GF-D8 (cell line): ENCODE results near the gene ZNF593.

ENCODE experiments used
- DNase-seq: peaks from one replicate; lab custom pipeline; 2025; lab: John Stamatoyannopoulos, UW

The ZNF593 gene

DNA sequence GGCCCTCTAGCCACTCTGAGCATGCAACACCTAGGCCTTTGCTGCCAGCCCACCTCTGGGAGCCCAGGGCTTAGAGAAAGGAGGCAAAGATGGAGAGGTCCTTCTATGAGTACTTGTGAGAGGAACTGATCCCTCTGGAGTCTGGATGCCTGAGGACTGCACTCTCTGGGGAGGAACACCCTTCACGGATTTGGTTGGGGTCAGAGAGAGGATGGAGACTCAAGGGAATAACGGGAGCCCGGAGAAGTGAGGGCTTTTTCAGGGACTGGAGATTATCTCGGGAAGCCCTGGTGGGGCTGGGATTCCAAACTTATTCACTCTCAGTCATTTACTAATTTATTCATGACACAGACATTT is 532 bp upstream of the ZNF593 start:
- no peak for DNase-seq

DNA sequence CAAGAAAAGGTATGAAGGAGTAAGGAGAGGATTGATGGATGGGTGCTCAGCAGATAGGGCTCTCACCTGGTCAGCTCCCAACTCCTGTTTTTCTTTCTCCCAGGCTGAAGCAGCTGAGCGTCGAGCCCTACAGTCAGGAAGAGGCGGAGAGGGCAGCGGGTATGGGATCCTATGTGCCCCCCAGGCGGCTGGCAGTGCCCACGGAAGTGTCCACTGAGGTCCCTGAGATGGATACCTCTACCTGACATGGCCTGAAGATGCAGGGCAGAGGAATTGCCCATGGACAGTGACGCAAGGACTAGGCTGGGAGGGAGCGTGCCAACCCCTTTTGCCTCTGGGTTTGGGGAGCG is 739 bp downstream of the ZNF593 start:
- DNase-seq: no peak

DNA sequence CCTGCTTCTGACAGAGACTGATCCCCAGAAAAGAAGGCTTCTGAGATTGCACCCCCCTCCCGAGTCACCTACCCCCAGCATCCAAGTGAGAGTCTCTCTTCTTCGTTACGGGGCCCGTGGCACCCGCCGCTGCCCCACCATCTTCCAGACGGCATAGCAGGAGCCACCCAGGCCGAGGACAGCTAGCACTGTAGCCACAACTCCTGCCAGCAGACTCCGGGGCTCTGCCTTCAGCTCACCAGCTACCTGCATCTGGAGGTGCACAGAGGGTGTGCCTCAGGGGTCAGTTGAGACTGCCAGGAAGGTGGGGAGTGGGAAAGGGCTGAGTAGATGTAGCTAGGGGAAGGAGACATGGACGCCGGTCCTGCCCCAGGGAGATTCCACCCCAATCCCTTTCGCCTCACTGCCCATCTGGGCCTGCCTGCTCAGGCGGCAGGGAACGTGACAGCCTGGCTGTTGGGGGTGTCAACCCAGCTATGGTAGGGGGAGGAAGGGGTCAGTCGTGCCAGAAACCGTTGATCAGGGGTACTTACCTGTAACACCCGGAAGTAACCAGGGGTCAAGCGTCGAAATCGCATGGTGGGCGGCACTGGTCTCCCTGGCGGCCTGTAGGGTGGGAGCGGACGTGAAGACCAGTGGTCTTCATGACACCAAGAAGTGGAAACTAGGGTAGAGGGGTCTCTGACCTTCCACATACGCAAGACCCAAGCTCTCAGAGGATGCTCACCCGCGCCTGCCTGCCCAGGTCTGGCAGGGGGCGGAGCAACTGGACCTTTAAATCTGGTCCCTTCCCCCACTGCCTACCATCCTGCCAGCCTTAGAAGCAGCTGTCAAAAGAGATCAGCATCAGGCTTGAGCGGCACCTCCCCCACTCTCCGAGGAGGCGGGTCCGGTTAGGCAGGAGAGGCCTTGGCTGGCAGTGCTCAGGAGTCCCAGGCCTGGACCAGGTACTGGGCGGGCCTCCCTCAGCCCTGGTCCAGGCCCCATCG is 1.7 kb downstream of the ZNF593 start, which contains the start of gene ZNF593OS:
ZNF593OS (minus strand) TSS at position 749 of the 989 bp plus-strand sequence; CDS start at position 578, 171 bp downstream.
- no peak for DNase-seq

DNA sequence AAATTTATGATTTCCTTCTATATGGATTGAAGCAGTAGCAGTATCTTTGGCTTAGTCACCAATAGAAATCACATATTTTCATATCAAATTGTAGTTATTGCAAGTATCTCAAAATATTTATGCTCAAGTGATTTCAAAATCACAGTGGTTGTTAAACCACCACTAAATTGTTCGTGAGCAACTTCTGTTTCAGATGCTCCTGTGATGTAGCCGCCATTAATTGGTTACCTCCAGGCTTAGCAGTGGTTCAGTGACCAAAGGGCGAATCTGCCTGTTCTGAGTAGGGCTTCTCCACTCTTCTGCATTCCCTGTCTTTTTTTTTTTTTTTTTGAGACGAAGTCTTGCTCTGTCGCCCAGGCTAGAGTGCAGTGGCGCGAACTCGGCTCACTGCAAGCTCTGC is 5.6 kb downstream of the ZNF593 start:
- DNase-seq: no peak

DNA sequence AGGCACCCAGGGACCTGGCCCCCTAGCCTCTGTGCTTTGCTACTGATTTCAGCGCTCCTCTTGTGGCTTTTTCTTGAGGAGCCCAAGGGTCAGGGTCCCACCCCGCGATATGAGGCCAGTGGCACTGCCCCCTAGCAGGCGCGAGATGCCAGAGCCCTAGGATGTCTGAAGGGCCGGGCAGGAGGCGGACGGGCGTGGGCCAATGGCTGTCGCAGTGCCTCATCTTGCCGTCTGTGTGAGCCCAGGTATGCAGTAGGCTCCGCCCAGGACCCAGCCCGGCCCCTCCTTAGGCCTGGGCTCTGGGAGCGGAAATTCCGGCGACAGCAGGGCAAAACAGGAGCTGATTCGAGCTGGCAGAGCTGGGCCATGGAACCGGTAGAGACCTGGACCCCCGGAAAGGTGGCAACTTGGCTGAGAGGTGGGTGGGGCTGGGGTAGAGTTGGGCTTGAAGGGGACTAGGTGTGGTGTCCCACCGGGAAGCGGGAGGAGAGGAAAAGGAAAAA is 7.5 kb downstream of the ZNF593 start, which contains the start of gene CNKSR1:
CNKSR1 (plus strand) TSS at position 310 of the 503 bp plus-strand sequence; CDS start at position 367, 57 bp downstream.
- no peak for DNase-seq

GRCh38 chr1:26180010-26180506 is 10.3 kb downstream of the ZNF593 start:
- DNase-seq: no peak

DNA sequence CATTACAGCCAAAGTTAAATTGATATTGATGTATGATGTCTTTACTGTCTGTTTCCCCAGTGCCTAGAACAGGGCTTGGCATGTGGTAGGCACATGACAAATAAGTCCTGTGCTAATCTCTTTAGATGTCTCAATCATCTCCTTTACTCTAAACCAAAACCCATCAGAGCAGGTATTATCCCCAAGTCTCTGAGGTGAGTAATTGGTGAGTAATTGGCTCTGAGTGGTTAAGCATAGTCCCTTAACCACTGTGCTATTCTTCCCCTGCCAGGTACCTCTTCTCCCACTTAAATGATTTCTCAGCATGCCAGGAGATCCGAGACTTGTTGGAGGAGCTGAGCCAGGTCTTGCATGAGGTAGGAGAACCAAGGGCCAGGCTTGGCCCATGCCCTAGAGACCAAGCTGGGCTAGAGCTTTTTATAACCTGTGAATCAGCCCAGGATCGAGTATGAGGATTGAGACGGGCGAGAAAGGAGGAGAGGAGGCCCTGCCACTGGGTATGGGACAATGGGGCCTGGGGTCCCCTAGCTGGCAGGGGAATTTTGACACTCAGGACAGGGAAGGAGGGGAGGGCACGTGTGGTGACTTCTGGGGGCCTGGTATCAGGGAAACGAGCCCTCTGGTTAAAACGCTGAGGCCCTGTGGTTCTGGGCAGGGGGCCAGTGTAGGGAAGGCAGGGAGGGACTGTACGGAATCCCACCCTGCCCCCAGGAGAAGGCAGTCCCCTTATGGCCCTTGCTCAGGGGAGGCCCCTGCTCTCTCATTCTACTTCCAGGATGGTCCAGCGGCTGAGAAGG is 12.1 kb downstream of the ZNF593 start:
- DNase-seq: no peak

GRCh38 chr1:26182383-26182696 is 12.6 kb downstream of the ZNF593 start:
- no peak for DNase-seq

DNA sequence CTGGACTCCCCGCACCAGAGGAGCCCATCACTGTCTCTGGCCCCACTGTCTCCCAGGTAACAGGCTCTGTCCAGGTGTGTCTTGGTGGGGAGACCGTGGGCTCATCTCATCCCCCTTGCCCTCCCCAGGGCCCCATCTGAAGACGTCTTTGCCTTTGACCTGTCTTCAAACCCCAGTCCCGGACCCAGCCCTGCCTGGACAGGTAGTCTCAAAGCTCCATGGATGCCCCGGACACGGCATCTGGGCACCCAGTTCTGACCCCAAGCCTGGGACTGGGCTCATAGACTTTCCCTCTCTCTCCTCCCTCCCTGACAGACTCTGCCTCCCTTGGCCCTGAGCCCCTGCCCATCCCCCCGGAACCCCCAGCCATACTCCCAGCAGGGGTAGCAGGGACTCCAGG is 14.4 kb downstream of the ZNF593 start:
- DNase-seq: no peak

DNA sequence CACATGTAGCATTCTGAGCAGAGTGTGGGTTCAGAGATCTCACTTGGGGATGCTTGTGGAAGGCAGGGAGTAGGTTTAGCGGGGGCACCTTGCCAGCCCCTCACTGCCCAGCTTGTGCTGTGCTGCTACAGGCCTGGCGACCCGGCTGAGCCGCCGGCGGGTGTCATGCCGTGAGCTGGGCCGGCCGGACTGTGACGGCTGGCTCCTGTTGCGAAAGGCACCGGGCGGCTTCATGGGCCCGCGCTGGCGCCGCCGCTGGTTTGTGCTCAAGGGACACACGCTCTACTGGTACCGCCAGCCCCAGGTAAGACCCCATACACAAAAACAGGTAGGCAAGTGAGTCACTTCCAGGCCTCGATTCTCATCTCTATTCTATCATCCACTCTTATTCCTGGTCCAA is 15.2 kb downstream of the ZNF593 start:
- DNase-seq: no peak

- DNase-seq: no peak
Measured at GRCh38 chr1:26187882-26188281, 18.2 kb downstream of the ZNF593 start.

DNA sequence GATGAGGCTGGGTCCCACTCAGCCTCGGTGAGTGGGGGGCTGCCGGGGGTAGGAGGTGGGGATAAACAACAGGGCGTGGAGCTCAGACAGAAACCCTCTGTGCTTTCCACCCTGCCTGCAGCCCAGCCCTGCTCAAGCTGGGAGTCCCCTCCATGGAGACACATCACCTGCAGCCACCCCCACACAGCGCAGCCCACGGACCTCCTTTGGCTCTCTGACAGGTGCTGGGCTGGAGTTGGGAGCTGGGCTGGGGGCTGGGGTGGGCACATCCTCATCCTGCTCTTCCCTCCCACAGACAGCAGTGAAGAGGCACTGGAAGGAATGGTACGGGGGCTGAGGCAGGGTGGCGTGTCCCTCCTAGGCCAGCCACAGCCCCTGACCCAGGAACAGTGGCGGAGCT is 18.8 kb downstream of the ZNF593 start:
- DNase-seq: no peak

GRCh38 chr1:26189331-26189730 is 19.6 kb downstream of the ZNF593 start:
- DNase-seq: no peak

- DNase-seq: no peak
Measured at GRCh38 chr1:26189751-26190275, 20.1 kb downstream of the ZNF593 start.

DNA sequence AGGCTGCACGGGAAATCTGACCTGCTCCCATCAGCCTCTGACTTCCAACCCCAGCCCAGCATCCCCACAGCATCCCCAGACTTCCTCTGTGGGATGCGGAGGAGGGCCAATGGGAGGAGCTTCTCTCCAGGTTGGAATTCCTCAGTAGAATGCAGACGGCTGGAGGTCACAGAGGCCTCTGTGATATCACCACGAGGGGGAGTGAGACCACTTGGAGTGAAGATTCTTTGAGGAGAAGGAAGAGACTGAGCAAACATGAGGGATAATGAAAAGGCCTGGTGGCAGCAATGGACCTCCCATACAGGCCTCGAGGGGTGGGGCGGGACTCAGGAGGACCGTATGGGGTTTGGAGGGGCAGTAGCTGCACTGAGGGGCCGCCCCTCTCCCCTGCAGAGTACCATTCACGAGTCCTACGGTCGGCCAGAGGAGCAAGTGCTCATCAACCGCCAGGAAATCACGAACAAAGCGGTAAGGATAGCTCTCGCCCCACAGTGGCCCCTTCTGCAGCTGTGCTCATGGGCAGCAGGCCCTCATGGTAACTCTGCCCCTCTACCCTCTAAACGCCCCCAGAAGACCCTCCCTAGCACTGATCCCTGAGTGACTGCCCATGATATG is 20.8 kb downstream of the ZNF593 start, which contains the start of gene CATSPER4:
CATSPER4 (plus strand) TSS at position 230 of the 615 bp plus-strand sequence; CDS start at position 256, 26 bp downstream.
- no peak for DNase-seq

DNA sequence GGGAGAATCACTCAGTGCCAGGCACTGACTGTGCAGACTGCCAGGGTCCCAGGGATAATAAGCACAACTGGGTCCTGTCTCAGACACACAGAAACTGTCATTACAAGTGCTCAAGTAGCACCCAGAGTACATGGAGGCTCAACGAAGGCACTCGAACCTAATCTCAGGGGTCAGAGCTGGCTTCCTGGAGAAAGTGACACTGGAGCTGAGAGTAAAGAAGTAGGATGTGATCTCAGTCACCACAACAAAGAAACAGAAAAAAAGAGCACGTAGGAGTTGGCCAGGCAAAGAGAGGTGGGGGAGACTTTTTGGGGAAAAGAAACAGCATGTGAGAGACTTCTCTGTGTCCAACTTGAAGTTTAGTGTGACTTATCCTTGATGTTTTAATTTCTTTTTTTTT is 22.0 kb downstream of the ZNF593 start:
- DNase-seq: no peak

DNA sequence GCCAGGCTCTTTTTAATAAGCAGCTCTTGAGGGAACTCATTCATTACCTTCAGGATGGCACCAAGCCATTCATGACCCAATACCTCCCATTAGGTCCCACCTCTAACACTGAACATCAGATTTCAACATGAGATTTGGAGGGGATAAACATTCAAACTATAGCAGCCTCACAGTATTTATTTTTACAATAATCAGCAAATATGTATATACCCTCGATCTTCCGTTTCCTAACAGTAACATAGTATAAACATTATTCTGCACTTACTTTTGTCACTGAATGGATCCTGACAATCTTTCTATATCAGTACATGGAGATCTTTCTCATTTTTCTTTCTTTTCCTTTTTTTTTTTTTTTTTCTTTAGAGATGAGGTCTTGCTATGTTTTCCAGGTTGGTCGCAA is 26.1 kb downstream of the ZNF593 start:
- no peak for DNase-seq

DNA sequence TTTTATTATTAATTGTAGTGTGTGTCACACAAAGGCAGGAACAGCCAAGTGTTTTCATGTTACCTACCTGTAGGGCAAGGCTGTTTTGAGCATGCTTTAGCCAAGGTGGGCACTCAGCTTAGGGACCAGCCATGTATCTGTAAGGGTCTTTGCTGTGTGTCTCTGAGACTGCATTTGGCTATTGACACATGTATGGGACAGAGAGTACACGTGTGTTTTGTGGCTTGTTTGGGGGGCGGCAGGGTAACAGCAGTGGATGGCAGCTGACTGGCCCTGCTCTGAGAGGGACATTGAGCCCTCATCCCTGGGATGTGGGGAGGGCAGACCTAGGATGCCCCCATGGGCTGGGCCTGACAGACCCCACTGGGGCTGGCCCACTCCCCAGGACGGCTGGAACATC is 27.6 kb downstream of the ZNF593 start:
- DNase-seq: no peak

- no peak for DNase-seq
Measured at GRCh38 chr1:26197813-26198212, 28.1 kb downstream of the ZNF593 start.

- DNase-seq: no peak
Measured at GRCh38 chr1:26200413-26200812, 30.7 kb downstream of the ZNF593 start.

DNA sequence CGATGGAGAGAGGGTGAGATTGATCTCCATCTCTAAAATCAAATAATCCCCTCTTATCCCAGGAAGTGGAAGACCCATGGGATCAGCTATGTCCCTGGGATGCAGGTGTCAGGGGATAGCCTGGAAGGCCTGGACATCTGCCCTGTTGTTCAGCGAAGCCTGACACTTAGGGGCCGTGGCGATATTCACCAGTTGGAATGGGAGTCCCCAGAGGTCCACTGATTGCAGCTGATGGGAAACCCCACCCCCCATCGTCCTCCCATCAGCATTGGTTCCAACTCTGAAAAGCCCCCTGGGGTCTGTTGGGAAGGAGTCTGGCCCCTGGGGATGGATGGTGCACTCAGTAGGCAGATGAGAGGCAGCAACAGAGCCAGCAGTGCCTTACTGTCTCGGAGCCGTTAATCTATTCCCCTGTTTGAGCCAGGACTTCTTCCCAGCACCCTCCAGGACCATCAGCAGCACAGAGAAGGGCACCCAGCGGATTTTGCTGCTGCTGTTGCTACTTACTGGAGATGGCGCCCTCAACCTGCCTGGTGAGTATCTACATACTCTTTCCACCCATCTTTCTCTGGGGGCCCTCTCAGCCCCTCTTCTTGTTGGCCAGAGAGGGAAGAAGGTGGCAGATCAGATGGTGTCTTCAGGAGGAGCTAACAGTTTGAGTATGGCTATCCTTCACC is 34.1 kb downstream of the ZNF593 start:
- no peak for DNase-seq
